ENCODE measurements around the gene G3BP2. TPM values are rescaled to one million over a fixed set of nuclear protein-coding genes. Genes with fewer than 3 reads are reported as not detected.

Gene G3BP2
- total RNA-seq, 3 donors from 2014 or later, result 144 to 149 (median 149) TPM

DNA sequence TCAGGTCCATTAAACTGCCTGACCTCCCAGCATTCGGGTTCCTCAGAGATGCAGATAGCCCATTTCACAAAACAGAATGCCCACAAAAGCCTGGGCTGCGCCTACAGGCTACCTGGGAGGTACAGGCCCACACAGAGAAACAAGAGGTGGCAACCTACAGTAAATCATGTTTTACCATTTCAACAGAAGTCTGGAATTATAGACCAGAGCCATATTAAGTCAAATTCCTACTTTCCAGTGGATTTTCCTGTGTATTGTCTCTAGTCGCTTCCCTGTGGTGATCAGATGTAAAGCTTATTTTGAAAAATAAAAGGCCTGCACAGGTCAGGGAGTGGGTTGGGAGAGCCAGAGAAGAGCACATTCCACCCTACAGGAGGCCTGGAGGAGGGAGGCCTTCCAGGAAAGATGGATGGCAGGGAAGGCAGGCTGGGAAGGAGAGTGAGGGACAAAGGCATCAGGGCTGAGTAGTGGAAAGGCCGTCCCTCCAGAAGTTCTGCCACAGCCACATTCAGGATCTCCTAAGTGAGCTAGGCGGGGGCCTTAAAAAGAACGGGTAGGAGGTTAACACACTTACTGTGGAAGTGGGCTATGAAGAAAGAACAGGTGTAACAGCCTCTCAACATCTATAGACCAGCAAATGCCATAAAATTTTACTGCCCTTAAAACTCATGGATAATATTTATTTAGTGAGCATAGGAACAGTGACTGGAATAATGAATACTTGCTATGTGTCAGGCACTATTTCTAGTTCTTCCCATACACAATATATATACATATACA, 32.2 kb upstream of the G3BP2 start:
- ATAC-seq (peak; percentile 28), DNase-seq (no peak)
- H3K4me1 ChIP-seq (ENCODE audit: low read depth), result peaks cover 31% of the 10 kb centered on the region
- H3K9me3 ChIP-seq, result no peaks in the 10 kb centered on the region
- no peaks in the 10 kb centered on the region for H3K36me3 ChIP-seq (ENCODE audit: low read depth)
- TF ChIP-seq, protein P1, sequence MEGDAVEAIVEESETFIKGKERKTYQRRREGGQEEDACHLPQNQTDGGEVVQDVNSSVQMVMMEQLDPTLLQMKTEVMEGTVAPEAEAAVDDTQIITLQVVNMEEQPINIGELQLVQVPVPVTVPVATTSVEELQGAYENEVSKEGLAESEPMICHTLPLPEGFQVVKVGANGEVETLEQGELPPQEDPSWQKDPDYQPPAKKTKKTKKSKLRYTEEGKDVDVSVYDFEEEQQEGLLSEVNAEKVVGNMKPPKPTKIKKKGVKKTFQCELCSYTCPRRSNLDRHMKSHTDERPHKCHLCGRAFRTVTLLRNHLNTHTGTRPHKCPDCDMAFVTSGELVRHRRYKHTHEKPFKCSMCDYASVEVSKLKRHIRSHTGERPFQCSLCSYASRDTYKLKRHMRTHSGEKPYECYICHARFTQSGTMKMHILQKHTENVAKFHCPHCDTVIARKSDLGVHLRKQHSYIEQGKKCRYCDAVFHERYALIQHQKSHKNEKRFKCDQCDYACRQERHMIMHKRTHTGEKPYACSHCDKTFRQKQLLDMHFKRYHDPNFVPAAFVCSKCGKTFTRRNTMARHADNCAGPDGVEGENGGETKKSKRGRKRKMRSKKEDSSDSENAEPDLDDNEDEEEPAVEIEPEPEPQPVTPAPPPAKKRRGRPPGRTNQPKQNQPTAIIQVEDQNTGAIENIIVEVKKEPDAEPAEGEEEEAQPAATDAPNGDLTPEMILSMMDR (IDR thresholded peaks at IDR 0.05), result no peak
- intact Hi-C loops (cut with DNase I, micrococcal nuclease), result no loop called here
- H3K4me3 ChIP-seq, result no peak overlapping the region

DNA sequence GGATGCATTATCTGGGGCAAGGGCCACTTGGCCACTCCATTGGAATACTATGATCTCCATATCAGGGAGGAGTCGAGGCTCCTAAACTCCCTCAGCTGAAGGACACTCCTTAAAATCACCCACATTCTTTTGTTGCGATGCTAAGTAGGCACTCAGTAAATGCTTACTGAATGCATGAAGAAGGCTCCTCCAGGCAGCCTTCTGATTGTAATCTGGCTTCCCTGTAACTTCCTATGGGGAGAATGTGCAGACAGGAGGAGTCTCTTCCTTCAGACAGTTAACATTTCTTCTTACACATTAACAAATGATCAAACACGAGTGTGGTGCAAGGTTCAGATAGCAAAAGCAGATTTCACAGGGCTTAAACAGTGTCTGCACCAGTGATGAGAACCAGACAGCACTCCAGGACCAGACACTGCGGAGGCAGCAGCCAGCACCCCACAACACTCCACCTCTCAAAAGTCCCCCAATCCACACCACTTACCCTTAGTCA, 29.8 kb upstream of the G3BP2 start:
- DNase-seq (peak in 1 of 3 donors; percentile 46), ATAC-seq (peak; percentile 86)
- H3K4me1 ChIP-seq (ENCODE audit: low read depth), result peaks cover 31% of the 10 kb centered on the region
- intact Hi-C loops (cut with DNase I, micrococcal nuclease), result no loop called here
- no peak overlapping the region for H3K4me3 ChIP-seq
- H3K36me3 ChIP-seq (ENCODE audit: low read depth), result no peaks in the 10 kb centered on the region
- TF ChIP-seq, protein P1 (IDR thresholded peaks at IDR 0.05), result no peak
- H3K9me3 ChIP-seq, result no peaks in the 10 kb centered on the region

DNA sequence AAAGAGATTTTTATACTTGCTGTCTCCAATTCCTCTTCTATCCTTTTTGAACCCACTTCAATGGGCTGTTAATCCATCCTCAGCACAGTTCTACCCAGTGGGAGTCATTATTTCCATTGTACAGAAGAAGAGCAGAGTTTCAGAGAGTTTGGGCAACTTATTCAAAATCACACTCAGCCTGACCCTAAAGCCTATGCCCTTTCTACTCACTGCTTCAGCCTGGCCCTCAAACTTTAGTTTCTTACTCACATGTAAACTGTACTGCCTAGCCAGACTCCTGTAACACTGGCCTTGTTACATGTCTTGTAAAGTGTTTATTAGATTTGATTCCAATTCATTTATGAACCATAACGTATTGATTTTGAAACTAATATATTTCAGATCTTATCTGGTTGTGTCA, 26.1 kb upstream of the G3BP2 start:
- DNase-seq (no peak), ATAC-seq (no peak)
- intact Hi-C loops (cut with DNase I, micrococcal nuclease), result no loop called here
- H3K4me3 ChIP-seq, result no peak overlapping the region
- no peaks in the 10 kb centered on the region for H3K36me3 ChIP-seq (ENCODE audit: low read depth)
- H3K4me1 ChIP-seq (ENCODE audit: low read depth), result peaks cover 23% of the 10 kb centered on the region
- TF ChIP-seq, protein P1 (IDR thresholded peaks at IDR 0.05), result no peak
- no peaks in the 10 kb centered on the region for H3K9me3 ChIP-seq

DNA sequence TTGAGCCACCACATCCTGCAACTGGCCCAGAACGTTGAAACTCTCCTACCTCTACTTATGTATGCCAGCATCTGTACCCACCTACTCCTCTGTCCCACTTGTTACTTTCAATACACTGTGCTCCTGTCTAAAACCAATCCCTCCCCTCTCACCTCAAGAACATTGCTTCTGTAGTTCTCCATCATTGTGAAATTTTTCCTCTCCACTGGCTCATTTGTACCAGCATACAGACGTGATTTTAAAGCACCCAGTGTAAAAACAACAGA, 25.7 kb upstream of the G3BP2 start:
- TF ChIP-seq, protein P1 (IDR thresholded peaks at IDR 0.05), result no peak
- Histone ChIP-seq H3K9me3 (no peaks in the 10 kb centered on the region), H3K4me1 (ENCODE audit: low read depth) (peaks cover 23% of the 10 kb centered on the region), H3K4me3 (no peak overlapping the region), H3K36me3 (ENCODE audit: low read depth) (no peaks in the 10 kb centered on the region)
- no peak for ATAC-seq
- intact Hi-C loops (cut with DNase I, micrococcal nuclease), result no loop called here
- DNase-seq, result no peak

DNA sequence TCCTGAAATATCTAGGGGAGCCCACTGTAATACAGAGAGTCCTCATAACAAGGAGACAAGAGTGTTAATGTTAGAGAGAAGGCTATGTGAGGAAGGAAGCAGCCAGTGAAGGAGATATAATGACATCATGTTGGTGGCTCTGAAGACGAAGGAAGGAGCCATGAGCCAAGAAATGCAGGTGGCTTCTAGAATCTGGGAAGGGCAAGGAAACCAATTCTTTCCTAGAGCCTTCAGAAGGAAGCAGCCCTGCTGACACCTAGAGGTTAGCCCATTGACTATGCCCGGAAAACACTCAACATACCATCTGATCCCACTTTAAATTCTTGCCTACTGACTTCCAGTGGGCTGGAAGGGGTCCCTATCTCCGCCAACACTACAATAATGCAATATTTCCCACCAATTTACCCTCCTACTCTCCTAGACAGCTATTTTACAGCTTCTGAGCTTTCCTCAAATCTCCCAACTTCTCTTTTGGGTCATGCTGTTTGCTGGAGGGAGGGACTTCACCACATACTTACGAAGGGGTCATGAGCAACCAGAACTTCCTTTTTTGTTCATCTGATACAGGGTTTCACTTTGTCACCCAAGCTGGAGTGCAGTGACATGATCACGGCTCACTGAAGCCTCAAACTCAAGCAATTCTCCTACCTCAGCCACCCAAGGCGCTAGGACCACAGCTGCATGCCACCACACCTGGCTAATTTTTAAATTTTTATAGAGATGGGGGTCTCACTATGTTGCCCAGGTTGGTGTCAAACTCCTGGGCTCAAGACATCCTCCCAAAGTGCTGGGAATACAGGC, 25.2 kb upstream of the G3BP2 start:
- DNase-seq (no peak), ATAC-seq (peak; percentile 28)
- Histone ChIP-seq H3K36me3 (ENCODE audit: low read depth) (no peaks in the 10 kb centered on the region), H3K4me3 (no peak overlapping the region), H3K9me3 (no peaks in the 10 kb centered on the region), H3K4me1 (ENCODE audit: low read depth) (peaks cover 19% of the 10 kb centered on the region)
- intact Hi-C loops (cut with DNase I, micrococcal nuclease), result no loop called here
- TF ChIP-seq, protein P1 (IDR thresholded peaks at IDR 0.05), result no peak

Data from mucosa of descending colon (tissue), 3 donors.